ENCODE results near the gene ADCY1. TPM values are rescaled to one million over a fixed set of nuclear protein-coding genes. Genes with fewer than 3 reads are reported as not detected.

Gene ADCY1
- total RNA-seq, 4 donors from 2014 or later: under 0.01 to 4.3 (median 4.1) TPM; not detected in 1

DNA sequence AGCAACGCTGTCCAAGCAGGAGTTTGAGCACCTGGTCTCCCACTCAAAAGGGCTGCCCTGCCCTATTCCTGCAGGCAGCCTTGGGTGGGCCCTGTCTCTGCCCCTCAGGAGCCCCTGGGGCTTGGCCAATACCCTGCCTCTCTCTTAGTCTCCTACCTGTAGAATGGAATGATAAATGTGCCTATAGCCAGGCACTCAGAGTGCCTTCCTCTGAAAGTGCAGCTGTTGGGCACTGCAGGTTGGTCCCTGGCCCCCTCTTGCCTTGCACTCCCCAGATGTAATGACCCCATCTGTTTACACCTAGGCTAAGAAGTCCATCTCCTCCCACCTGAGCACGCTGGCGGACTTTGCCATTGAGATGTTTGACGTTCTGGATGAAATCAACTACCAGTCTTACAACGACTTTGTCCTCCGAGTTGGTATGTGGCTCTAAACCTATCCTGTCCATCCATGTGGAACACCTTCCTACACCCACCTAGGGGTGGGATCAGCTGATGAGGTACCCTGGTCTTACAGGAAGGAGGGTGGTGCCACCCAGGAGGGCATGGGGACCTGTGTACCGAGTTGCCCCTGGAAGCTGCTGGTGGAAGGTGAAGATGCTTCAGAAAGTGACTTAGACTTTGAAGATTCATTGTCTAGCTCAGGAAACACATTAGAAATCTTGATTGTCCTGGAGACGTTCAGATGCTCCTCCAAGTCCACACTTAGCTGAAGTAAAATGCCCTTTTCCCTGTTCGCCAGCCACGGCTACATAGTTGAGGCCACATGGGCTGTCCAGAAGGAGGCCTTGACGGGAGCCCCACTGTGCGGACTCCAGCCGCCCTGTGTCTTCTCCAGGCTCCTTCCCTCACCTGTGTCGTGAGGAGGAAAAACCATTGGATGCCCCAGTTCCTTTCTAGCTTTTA, 134.1 kb downstream of the ADCY1 start:
- no peaks in the 10 kb centered on the region for H3K36me3 ChIP-seq
- H3K27ac ChIP-seq: no peak overlapping the region
- intact Hi-C loops (cut with DNase I; ENCODE audit: low total_unique reads): no loop called here
- no peak for TF ChIP-seq POLR2A (IDR thresholded peaks at IDR 0.05)
- TF ChIP-seq, protein P1, sequence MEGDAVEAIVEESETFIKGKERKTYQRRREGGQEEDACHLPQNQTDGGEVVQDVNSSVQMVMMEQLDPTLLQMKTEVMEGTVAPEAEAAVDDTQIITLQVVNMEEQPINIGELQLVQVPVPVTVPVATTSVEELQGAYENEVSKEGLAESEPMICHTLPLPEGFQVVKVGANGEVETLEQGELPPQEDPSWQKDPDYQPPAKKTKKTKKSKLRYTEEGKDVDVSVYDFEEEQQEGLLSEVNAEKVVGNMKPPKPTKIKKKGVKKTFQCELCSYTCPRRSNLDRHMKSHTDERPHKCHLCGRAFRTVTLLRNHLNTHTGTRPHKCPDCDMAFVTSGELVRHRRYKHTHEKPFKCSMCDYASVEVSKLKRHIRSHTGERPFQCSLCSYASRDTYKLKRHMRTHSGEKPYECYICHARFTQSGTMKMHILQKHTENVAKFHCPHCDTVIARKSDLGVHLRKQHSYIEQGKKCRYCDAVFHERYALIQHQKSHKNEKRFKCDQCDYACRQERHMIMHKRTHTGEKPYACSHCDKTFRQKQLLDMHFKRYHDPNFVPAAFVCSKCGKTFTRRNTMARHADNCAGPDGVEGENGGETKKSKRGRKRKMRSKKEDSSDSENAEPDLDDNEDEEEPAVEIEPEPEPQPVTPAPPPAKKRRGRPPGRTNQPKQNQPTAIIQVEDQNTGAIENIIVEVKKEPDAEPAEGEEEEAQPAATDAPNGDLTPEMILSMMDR (IDR thresholded peaks at IDR 0.05): no peak
- H3K4me3 ChIP-seq: no peak overlapping the region
- no peaks in the 10 kb centered on the region for H3K4me1 ChIP-seq
- no peak for DNase-seq
- no peaks in the 10 kb centered on the region for H3K9me3 ChIP-seq
- no peaks in the 10 kb centered on the region for H3K27me3 ChIP-seq

DNA sequence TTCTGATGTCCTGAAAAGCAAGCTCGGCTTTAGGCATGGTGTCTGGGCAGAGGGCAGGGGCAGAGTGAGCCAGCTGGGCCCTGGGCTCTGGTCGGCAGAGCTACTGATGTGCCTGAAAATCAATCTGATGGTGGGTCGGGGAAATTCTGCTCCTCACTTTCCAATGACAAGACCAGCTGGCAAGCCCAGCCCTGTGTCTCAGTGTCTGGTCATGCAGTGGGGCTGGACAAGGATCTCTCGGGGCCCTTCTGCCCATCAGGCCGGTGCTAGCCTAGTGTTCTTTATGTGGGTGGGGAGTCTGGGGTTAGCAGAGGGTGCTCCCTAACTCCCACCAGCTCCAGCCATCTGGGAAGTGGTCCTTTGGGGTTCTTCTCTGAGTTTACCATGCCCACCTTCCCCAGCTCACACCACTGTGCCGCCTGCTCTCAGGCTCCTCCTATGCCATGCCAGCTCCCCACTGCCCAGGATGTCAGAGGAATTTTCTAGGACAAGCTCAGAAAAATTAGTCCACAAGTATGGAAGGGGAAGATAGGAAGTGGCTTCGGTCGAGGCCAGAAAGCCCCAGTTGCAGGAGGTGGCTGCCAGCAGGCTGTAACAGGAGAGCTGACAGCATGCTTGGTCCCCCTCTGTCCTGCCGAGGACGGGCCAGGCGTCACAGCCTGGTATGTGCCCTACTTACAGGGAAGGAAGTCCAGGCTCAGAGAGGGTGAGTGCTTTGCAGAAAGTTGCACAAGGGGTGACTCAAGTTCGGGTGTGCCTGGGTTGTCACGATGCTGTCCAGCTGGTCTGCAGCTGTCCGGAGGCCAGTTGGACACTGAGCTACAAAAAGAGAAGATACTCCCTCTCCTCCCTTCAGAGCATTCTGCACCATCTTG, 135.2 kb downstream of the ADCY1 start:
- no peak overlapping the region for H3K27ac ChIP-seq
- no peak for DNase-seq

DNA sequence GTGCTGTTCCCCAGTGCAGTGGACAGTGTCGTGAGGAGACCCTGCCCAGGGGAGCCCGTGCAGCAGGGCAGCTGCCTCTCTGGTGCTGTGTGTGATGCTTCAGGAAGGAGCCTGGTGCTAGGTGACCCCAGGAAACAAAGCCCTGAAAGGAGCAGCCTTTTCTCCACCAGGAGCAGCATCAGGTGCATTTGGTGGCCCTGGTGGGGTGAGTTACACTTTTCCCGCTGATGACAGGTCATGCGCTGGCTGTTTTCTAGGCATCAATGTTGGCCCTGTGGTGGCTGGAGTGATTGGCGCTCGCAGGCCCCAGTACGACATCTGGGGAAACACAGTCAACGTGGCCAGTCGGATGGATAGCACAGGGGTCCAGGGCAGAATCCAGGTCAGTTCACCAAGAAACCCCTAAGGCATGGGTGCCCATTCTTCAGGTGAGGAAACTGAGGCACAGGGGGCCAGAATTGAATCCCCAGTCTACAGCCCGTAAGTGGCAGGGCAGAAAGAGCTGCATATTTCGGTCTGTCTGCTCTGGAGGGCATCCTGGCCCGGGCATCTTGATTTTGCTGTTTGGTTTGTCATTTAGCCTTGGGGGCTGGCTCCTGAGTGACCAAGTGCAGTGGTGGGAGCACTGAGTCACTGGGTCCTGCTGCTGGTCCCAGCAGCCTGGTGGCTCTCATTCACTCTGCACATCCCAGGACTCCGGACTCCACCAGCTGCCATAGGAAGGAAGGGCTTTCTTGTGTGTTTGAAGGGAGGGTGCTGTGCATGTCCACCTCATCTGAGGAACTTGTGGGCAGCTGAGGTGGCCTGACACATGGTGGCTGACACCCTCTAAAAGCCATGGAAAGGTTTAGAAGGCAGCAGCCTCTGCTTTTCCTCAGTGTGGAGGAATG, 136.3 kb downstream of the ADCY1 start:
- Histone ChIP-seq H3K9me3 (no peaks in the 10 kb centered on the region), H3K4me3 (no peak overlapping the region), H3K36me3 (no peaks in the 10 kb centered on the region), H3K27me3 (no peaks in the 10 kb centered on the region), H3K4me1 (no peaks in the 10 kb centered on the region), H3K27ac (no peak overlapping the region)
- TF ChIP-seq, protein P1 (IDR thresholded peaks at IDR 0.05): no peak
- no peak for TF ChIP-seq POLR2A (IDR thresholded peaks at IDR 0.05)
- no peak for DNase-seq
- intact Hi-C loops (cut with DNase I; ENCODE audit: low total_unique reads): no loop called here

More for the DNA sequence above, 135.2 kb downstream of the ADCY1 start:
- intact Hi-C loops (cut with DNase I; ENCODE audit: low total_unique reads): no loop called here
- no peaks in the 10 kb centered on the region for H3K4me1 ChIP-seq
- H3K27me3 ChIP-seq: no peaks in the 10 kb centered on the region
- no peaks in the 10 kb centered on the region for H3K9me3 ChIP-seq
- TF ChIP-seq, protein P1 (IDR thresholded peaks at IDR 0.05): no peak
- TF ChIP-seq POLR2A (IDR thresholded peaks at IDR 0.05): no peak
- H3K36me3 ChIP-seq: no peaks in the 10 kb centered on the region
- no peak overlapping the region for H3K4me3 ChIP-seq

DNA sequence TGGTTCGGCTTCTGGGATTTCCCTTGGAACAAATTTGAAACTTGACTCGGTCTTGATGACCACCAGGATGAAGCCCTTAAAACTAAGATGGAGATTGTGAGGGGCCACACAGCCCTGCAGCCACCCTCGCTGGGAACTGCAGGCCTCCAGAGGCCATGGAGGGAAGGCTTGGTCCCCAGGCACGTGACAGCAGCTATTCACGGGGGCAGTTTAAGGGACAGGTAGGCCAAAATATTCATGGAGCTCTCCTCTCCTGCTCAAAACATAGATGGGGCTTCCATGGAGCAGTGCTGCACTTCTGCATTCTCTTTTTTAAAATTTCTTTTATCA, 137.0 kb downstream of the ADCY1 start:
- DNase-seq: no peak
- H3K27me3 ChIP-seq: no peaks in the 10 kb centered on the region
- no peak overlapping the region for H3K4me3 ChIP-seq
- H3K4me1 ChIP-seq: no peaks in the 10 kb centered on the region
- no peak for TF ChIP-seq POLR2A (IDR thresholded peaks at IDR 0.05)
- TF ChIP-seq, protein P1 (IDR thresholded peaks at IDR 0.05): no peak
- H3K27ac ChIP-seq: no peak overlapping the region
- no peaks in the 10 kb centered on the region for H3K36me3 ChIP-seq
- H3K9me3 ChIP-seq: no peaks in the 10 kb centered on the region
- intact Hi-C loops (cut with DNase I; ENCODE audit: low total_unique reads): no loop called here

All from uterus (tissue), 4 donors.